ENCODE data around the gene NPW.

Gene NPW

DNA sequence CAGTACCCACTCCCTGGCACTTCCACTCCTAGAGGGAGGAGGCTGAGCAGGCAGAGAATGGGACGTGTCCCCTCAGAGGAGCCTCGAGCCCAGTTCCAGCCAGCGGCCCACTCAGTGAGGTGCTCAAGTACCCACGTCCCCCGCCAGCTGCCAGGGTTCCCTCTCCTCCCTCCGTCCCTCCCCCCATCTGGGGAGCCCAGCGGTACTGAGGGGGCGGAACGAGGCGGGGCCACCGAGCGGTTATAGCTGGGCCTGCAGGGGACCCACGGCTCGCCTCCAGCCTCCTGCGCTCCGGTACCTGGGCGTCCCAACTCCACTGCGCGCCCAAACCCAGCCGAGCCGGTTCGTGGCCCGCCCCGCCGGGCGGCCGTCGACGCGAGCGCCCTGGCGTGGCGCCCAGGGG, at the start of gene NPW:
NPW (plus strand) TSS at position 268 of the 403 bp plus-strand sequence.
- H3K4me3 ChIP-seq (ENCODE audit: control insufficient read depth, low read depth, low read length), result no peak within 1 kb of the TSS
- TF ChIP-seq, protein P1, sequence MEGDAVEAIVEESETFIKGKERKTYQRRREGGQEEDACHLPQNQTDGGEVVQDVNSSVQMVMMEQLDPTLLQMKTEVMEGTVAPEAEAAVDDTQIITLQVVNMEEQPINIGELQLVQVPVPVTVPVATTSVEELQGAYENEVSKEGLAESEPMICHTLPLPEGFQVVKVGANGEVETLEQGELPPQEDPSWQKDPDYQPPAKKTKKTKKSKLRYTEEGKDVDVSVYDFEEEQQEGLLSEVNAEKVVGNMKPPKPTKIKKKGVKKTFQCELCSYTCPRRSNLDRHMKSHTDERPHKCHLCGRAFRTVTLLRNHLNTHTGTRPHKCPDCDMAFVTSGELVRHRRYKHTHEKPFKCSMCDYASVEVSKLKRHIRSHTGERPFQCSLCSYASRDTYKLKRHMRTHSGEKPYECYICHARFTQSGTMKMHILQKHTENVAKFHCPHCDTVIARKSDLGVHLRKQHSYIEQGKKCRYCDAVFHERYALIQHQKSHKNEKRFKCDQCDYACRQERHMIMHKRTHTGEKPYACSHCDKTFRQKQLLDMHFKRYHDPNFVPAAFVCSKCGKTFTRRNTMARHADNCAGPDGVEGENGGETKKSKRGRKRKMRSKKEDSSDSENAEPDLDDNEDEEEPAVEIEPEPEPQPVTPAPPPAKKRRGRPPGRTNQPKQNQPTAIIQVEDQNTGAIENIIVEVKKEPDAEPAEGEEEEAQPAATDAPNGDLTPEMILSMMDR (conservative IDR thresholded peaks at IDR 0.05; ENCODE audit: control insufficient read depth, insufficient read depth, low read depth, low read length), result no peak
- DNase-seq (ENCODE audit: low read depth), result no peak

DNA sequence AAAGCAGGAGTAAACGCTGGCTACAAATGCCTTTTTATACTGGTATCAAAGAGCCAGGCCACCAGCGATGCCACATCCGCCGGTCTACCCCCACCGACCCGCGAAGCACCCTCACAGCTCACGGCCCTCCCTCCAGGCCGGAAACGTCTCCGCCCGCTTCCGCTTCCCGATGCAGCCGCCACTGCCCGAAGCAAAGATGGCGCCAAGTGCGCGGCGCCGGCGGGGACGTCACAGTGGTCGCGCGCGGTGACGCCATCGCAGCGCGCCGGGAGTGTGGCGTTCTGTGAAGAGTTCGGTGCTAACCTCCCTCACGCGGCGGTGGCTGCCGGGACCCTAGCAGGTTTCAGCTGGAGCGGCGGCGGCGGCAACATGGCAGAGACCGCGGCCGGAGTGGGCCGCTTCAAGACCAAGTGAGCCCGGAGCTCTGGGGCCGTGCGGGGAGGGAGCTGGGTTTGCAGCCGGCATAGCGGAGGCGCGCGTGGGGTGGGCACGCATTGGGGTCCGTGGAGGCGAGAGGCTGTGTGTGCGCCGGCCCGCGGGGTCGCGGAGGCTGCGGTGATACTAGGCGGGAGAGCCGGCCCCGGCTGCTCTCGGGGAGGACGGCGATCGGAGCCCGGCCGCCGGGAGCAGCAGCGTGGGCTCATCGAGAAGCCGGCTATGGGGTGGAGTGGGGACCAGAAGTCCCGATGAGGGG, 47.6 kb upstream of the NPW start, which contains the start of gene TBL3:
TBL3 (plus strand) TSS at position 258 of the 694 bp plus-strand sequence; CDS start at position 370, 112 bp downstream.
- TF ChIP-seq, protein P1 (conservative IDR thresholded peaks at IDR 0.05; ENCODE audit: control insufficient read depth, insufficient read depth, low read depth, low read length), result no peak
- peak; percentile 91 for DNase-seq (ENCODE audit: low read depth)
- peak within 1 kb of the TSS; percentile 82 for H3K4me3 ChIP-seq (ENCODE audit: control insufficient read depth, low read depth, low read length)

DNA sequence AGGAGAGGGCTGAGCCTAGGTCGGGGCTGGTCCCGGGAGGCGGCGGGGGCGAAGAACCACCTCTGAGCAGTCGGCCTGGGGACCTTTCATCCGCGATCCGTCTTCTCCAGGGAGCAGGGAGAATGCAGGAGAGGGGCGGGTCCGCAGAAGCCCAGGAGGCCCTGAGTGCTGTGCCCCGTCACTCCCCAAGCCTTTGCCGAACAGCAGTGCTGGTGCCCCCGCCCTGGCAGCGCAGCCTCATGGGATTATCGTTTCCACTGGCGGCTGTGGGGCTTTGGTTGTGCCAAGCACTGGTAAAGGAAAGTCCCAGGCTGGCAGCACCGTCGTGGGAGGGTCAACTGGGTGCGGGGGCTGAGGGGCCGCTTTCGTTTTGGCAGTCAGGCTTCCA, 47.1 kb upstream of the NPW start:
- DNase-seq (ENCODE audit: low read depth), result no peak
- H3K4me3 ChIP-seq (ENCODE audit: control insufficient read depth, low read depth, low read length), result peak overlapping the region; percentile 82
- TF ChIP-seq, protein P1 (conservative IDR thresholded peaks at IDR 0.05; ENCODE audit: control insufficient read depth, insufficient read depth, low read depth, low read length), result no peak

DNA sequence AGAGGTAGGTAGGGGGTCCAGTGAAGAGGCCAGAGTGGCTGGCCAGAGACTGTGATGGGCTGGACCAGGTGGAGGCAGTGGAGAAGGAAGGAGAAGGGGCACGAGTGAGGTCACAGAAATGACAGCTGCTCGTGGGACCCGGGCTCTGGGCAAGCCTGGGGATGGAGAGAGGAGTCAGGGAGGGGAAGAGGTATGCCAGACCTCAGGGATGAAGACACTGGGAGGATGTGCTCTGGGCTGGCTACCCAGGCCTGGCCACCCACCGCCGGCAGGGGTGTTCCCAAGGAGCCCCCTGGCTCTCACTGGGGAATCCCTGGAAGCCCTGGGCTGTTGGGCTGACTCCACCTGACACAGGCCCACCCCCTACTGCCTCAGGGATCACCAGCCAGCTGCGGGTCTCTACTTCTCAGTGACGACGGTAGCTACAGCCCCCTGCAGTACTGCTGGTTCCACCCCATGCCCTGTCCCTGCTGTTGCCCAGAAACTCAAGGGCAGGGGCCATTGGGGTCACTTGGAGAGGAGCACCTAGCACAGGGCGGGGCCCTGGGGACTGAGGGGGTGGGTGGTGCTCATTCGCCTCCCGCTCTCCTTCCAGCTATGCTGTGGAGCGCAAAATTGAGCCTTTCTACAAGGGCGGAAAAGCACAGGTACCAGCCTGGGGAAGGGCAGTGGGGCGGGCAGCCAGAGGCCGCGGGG, 46.0 kb upstream of the NPW start:
- TF ChIP-seq, protein P1 (conservative IDR thresholded peaks at IDR 0.05; ENCODE audit: control insufficient read depth, insufficient read depth, low read depth, low read length), result no peak
- no peak for DNase-seq (ENCODE audit: low read depth)
- H3K4me3 ChIP-seq (ENCODE audit: control insufficient read depth, low read depth, low read length), result no peak overlapping the region

DNA sequence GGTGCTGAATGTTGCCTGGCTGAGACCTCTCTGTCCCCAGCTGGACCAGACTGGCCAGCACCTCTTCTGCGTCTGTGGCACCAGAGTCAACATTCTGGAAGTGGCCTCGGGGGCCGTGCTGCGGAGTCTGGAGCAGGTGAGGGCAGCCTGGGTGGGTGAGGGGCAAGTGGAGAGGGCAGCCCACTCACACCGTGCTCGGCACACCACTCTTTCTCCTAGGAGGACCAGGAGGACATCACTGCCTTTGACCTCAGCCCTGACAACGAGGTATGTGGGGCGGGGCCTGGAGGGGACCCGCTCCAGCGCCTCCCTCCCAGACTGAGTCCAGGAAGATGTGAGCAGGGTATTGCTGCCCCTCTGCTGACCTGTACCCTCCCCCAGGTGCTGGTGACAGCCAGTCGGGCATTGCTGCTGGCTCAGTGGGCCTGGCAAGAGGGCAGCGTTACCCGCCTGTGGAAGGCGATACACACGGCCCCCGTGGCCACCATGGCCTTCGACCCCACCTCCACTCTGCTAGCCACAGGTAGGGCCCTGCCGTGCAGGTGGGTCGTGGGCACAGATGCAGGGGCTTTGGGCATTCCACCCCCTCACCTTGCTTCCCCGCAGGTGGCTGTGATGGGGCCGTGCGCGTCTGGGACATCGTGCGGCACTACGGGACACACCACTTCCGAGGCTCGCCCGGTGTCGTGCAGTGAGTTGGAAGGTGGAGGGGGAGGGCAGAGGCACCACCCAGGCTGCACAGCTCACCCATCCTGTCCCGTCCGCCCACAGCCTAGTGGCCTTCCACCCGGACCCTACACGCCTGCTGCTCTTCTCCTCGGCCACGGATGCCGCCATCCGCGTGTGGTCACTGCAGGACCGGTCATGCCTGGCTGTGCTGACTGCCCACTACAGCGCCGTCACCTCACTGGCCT, 45.2 kb upstream of the NPW start:
- no peak overlapping the region for H3K4me3 ChIP-seq (ENCODE audit: control insufficient read depth, low read depth, low read length)
- no peak for DNase-seq (ENCODE audit: low read depth)
- TF ChIP-seq, protein P1 (conservative IDR thresholded peaks at IDR 0.05; ENCODE audit: control insufficient read depth, insufficient read depth, low read depth, low read length), result no peak

DNA sequence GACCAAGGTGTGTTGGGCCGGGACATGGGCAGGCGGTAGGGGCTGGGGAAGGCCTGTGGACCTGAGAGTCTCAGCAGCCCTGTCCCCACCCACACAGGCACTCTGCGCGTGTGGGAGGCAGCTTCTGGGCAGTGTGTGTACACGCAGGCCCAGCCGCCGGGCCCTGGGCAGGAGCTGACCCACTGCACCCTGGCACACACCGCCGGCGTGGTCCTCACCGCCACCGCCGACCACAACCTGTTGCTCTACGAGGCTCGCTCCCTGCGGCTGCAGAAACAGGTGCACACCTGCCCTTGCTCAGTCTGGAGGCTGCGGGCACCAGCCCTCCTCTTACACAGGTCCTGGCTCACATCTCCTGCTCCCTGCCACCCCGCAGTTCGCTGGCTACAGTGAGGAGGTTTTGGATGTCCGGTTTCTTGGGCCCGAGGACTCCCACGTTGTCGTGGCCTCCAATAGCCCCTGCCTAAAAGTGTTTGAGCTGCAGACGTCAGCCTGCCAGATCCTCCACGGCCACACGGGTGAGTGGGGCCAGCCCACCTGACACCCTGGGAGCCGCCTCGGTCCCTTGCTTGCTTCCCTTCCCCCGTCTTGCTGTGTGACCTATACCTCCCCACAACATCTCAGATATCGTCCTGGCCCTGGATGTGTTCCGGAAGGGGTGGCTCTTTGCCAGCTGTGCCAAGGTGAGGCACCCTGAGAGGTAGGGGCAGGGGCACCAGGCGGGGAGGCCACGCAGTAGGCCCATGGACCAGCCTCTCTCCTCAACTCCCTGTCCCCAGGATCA, 44.0 kb upstream of the NPW start:
- no peak overlapping the region for H3K4me3 ChIP-seq (ENCODE audit: control insufficient read depth, low read depth, low read length)
- TF ChIP-seq, protein P1 (conservative IDR thresholded peaks at IDR 0.05; ENCODE audit: control insufficient read depth, insufficient read depth, low read depth, low read length), result no peak

More for the DNA sequence above, 44.0 kb upstream of the NPW start:
- DNase-seq (ENCODE audit: low read depth), result no peak
